Activated gamma-delta T cell treated with Interleukin-2 at 50 U/mL for 16 hours (primary cell): Measurements from ENCODE around the gene ADIG.
A peak's percentile ranks its signal among the peaks of the same experiment; 100 is the strongest.

Source experiments
- DNase-seq: peaks from one replicate; pipeline ENCODE4 v3.0.0-alpha.2; 2020

Gene ADIG

GRCh38 chr20:38604873-38605303 lies 23.9 kb downstream of the ADIG start:
- no peak for DNase-seq

GRCh38 chr20:38607351-38607750 lies 26.4 kb downstream of the ADIG start:
- DNase-seq, result no peak

- no peak for DNase-seq
Observed at GRCh38 chr20:38608188-38608587, 27.2 kb downstream of the ADIG start.

- DNase-seq, result no peak
Observed at GRCh38 chr20:38609815-38610214, 28.8 kb downstream of the ADIG start.

GRCh38 chr20:38610521-38610920 lies 29.5 kb downstream of the ADIG start:
- no peak for DNase-seq

GRCh38 chr20:38612751-38613515 lies 31.9 kb downstream of the ADIG start:
- no peak for DNase-seq

GRCh38 chr20:38615283-38615682 lies 34.3 kb downstream of the ADIG start:
- DNase-seq, result no peak

GRCh38 chr20:38616457-38616856 lies 35.5 kb downstream of the ADIG start:
- no peak for DNase-seq

GRCh38 chr20:38617011-38617829 lies 36.2 kb downstream of the ADIG start:
- no peak for DNase-seq

- DNase-seq, result no peak
Observed at GRCh38 chr20:38617830-38618196, 36.8 kb downstream of the ADIG start.

- no peak for DNase-seq
Observed at GRCh38 chr20:38620441-38620840, 39.4 kb downstream of the ADIG start.

- DNase-seq, result no peak
Observed at GRCh38 chr20:38623061-38623460, 42.1 kb downstream of the ADIG start.

GRCh38 chr20:38624084-38624483 lies 43.1 kb downstream of the ADIG start:
- DNase-seq, result no peak

- no peak for DNase-seq
Observed at GRCh38 chr20:38625896-38626295, 44.9 kb downstream of the ADIG start.

- DNase-seq, result no peak
Observed at GRCh38 chr20:38626921-38627659, 46.1 kb downstream of the ADIG start.

- DNase-seq, result no peak
Observed at GRCh38 chr20:38628580-38629470, 47.8 kb downstream of the ADIG start.

GRCh38 chr20:38629979-38630378 lies 49.0 kb downstream of the ADIG start:
- DNase-seq, result no peak

GRCh38 chr20:38630727-38631126 lies 49.7 kb downstream of the ADIG start:
- no peak for DNase-seq

- no peak for DNase-seq
Observed at GRCh38 chr20:38631155-38632022, 50.4 kb downstream of the ADIG start.

GRCh38 chr20:38633577-38634093 lies 52.6 kb downstream of the ADIG start:
- peak; percentile 52 for DNase-seq

- DNase-seq, result no peak
Observed at GRCh38 chr20:38635721-38636288, 54.8 kb downstream of the ADIG start.
